HL-60/S4 (cell line): ENCODE measurements around the gene PEX5.
"Not testable (repeated sequence)": the region's sequence is repeated elsewhere in the genome, so short reads cannot be mapped to it uniquely, and the experiment has no call there.

Experiments
- in situ Hi-C: fragments of 300-500 bp; cut with MboI; formaldehyde crosslinking; loops from 2 replicates; pipeline ENCODE4 v1.14.3; 2022; ENCODE audit warnings: low sequenced_read_pairs

The PEX5 gene

GRCh38 chr12:7210642-7211151 is 21.2 kb downstream of the PEX5 start:
- in situ Hi-C loops: no loop called here

GRCh38 chr12:7212678-7213077 is 23.2 kb downstream of the PEX5 start:
- in situ Hi-C loops: no loop called here

- in situ Hi-C loops: not testable (repeated sequence)
Measured at GRCh38 chr12:7213745-7214144, 24.3 kb downstream of the PEX5 start.

- in situ Hi-C loops: no loop called here
Measured at GRCh38 chr12:7217475-7218069, 28.1 kb downstream of the PEX5 start.

- in situ Hi-C loops: loop anchor here (5.0 to 10.0 kb wide), 3 partner anchors 165 to 415 kb away; no protein-coding TSS in a partner anchor
Measured at GRCh38 chr12:7219599-7220243, 30.2 kb downstream of the PEX5 start.

GRCh38 chr12:7221486-7221885 is 32.0 kb downstream of the PEX5 start:
- in situ Hi-C loops: loop anchor here (5.0 to 10.0 kb wide), 3 partner anchors 163 to 413 kb away; no protein-coding TSS in a partner anchor

GRCh38 chr12:7229741-7230140 is 40.3 kb downstream of the PEX5 start:
- in situ Hi-C loops: loop anchor here (10.0 kb wide), 2 partner anchors 155 to 405 kb away; no protein-coding TSS in a partner anchor

- in situ Hi-C loops: no loop called here
Measured at GRCh38 chr12:7241404-7242005, 52.0 kb downstream of the PEX5 start.

GRCh38 chr12:7242176-7243101 is 53.0 kb downstream of the PEX5 start:
- in situ Hi-C loops: no loop called here

- in situ Hi-C loops: not testable (repeated sequence)
Measured at GRCh38 chr12:7251328-7251996, 62.0 kb downstream of the PEX5 start.

GRCh38 chr12:7259060-7259459 is 69.6 kb downstream of the PEX5 start:
- in situ Hi-C loops: no loop called here
